Fibroblast of villous mesenchyme (primary cell): Measurements from ENCODE around the gene GPR15LG. TPM values are rescaled to one million over a fixed set of nuclear protein-coding genes. Genes with fewer than 3 reads are reported as not detected.

ENCODE experiments used
- DNase-seq: peaks from one replicate; pipeline ENCODE4 v3.0.0-alpha.2; 2010; ENCODE audit warnings: low read depth
- H3K4me3 ChIP-seq: 2 replicates; pipeline ENCODE4 v1.5.1; 2011; ENCODE audit warnings: low read depth, mild to moderate bottlenecking, low read length
- CTCF ChIP-seq: IDR thresholded peaks from 2 replicates; pipeline ENCODE4 v1.5.1; 2012; ENCODE audit warnings: low read depth, mild to moderate bottlenecking, low read length; ENCODE audit not compliant: insufficient read depth
- total RNA-seq: library from RNA; depleted of rRNA; stranded (reverse); fragments of >200 nt; gene quantifications from 2 replicates; pipeline ENCODE4 v1.2.3, GENCODE V29; 2012

Gene GPR15LG
- total RNA-seq, 1 donor, result not detected

DNA sequence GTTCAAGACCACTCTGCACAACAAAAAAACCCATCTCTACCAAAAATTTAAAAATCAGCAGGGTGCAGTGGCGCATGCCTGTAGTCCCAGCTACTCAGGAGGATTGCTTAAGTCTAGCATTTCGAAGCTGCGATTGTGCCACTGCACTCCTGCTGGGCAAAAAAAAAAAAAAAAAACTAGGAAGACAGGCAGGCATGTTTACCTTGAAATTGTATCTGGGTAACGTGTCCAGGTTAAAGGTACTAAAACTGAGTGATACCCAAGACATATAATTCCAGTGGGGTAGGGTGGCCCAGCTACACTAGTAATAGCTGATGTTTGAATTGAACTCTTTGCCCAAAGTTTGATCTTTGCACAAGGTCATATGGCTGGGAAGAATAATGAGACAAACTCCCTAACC lies 18.1 kb upstream of the GPR15LG start:
- no peak overlapping the region for H3K4me3 ChIP-seq
- TF ChIP-seq CTCF, result no peak
- DNase-seq, result no peak

GRCh38 chr10:84156009-84156408 lies 17.6 kb upstream of the GPR15LG start:
- no peak for TF ChIP-seq CTCF
- no peak overlapping the region for H3K4me3 ChIP-seq
- no peak for DNase-seq

DNA sequence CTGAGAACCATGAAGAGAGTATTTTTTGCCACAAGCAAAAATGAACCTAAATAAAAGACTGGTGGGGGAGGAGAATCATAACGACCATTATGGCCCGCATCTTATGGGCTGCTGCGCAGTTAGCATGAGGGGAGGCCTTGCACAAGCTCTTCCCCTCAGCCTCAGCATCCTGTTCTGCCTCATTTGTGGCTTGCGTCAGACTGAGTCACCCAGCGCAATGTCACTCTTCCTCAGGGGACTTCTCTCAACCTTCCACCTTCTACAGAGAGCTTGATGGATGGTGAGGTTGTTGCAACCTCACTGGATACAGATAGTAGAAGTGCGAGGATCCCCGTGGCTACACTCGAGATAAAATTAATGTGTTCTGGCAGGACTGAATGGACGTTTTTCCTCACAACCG lies 16.8 kb upstream of the GPR15LG start:
- DNase-seq, result peak; percentile 21
- H3K4me3 ChIP-seq, result no peak overlapping the region
- no peak for TF ChIP-seq CTCF

GRCh38 chr10:84158061-84158460 lies 15.5 kb upstream of the GPR15LG start:
- no peak for DNase-seq
- no peak for TF ChIP-seq CTCF
- no peak overlapping the region for H3K4me3 ChIP-seq

- TF ChIP-seq CTCF, result no peak
- no peak for DNase-seq
- no peak overlapping the region for H3K4me3 ChIP-seq
Observed at GRCh38 chr10:84158550-84158949, 15.1 kb upstream of the GPR15LG start.

DNA sequence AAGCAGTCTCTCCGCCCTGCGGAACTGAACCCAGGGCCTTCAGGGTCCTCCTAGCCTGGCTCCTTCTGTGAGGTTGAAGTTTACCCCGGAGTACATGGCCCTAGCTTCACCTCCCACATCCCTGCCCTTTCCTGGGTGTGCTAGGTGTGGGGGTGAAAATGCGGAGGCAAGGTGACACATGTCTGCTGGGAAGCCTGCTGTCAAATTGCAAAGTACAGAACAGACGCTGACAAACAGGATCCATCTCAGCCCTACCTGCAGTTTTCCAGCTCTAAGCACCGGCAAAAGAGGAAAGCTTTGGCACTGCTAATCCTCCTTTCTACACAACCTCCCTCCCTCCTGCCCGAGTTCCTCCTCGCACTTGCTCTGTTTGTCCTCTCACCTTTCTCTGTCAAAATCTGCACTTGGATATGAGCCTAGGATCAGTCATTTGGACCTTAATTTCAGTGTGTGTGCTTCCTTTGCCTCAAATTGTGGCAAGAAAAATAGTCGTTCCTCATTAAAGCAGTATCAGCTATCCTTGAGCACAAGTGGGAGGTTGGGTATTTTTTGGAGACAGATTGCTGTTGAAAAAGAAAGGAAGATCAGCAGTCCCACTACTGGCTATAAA lies 14.4 kb upstream of the GPR15LG start:
- TF ChIP-seq CTCF, result no peak
- H3K4me3 ChIP-seq, result no peak overlapping the region
- no peak for DNase-seq
